GM23338 (cell line): ENCODE data around the gene CD300A.

Source experiments
- CREB1 ChIP-seq: fragments of 250-450 bp; sonication (Bioruptor Pico); IDR thresholded peaks from 2 replicates; pipeline ENCODE4 v1.5.0; 2020; ENCODE audit warnings: low read depth, mild to moderate bottlenecking, moderate library complexity
- CTCF ChIP-seq, 2 experiments: fragments of 200-600 bp in 1 of 2; sonication (generic) in 1 of 2; conservative IDR thresholded peaks; 2 replicates each; pipeline versions ENCODE4 v1.5.1 to v1.6.1; 2016 to 2017; ENCODE audit warnings: antibody characterized with exemption in 2 of 2, low read depth in 2 of 2, mild to moderate bottlenecking in 2 of 2, moderate library complexity in 1 of 2
- ETS1 ChIP-seq: IDR thresholded peaks from 2 replicates; pipeline ENCODE4 v1.6.1; 2016; ENCODE audit warnings: antibody characterized with exemption
- EZH2 ChIP-seq: fragments of 200-600 bp; sonication (generic); IDR thresholded peaks from one replicate; pipeline ENCODE4 v1.8.0; 2017; ENCODE audit warnings: antibody characterized with exemption, mild to moderate bottlenecking, low read depth; ENCODE audit not compliant: unreplicated experiment
- EZH2phosphoT487 ChIP-seq: fragments of 200-600 bp; sonication (generic); IDR thresholded peaks from one replicate; pipeline ENCODE4 v1.8.1; 2018; ENCODE audit warnings: antibody characterized with exemption; ENCODE audit not compliant: unreplicated experiment
- JUNB ChIP-seq: IDR thresholded peaks from one replicate; pipeline ENCODE4 v1.6.1; 2016; ENCODE audit warnings: antibody characterized with exemption; ENCODE audit not compliant: unreplicated experiment
- NANOG ChIP-seq: IDR thresholded peaks from 2 replicates; pipeline ENCODE4 v1.6.1; 2016; ENCODE audit warnings: antibody characterized with exemption, borderline replicate concordance
- POLR2AphosphoS5 ChIP-seq: IDR thresholded peaks from 2 replicates; pipeline ENCODE4 v1.6.1; 2016; ENCODE audit warnings: antibody characterized with exemption, low read depth
- REST ChIP-seq: IDR thresholded peaks from one replicate; pipeline ENCODE4 v1.6.1; 2018; ENCODE audit warnings: antibody characterized with exemption; ENCODE audit not compliant: unreplicated experiment
- STAT1 ChIP-seq: IDR thresholded peaks from one replicate; pipeline ENCODE4 v1.6.1; 2016; ENCODE audit warnings: antibody characterized with exemption; ENCODE audit not compliant: unreplicated experiment
- ZNF114 ChIP-seq: fragments of 250-450 bp; sonication (Bioruptor Pico); IDR thresholded peaks from 2 replicates; pipeline ENCODE4 v1.5.0; 2020; ENCODE audit warnings: mild to moderate bottlenecking, moderate library complexity
- ZNF331 ChIP-seq: fragments of 250-450 bp; sonication (Bioruptor Pico); IDR thresholded peaks from 2 replicates; pipeline ENCODE4 v1.5.0; 2020; ENCODE audit warnings: low read depth, mild to moderate bottlenecking, moderate library complexity
- ZNF462 ChIP-seq: fragments of 250-450 bp; sonication (Bioruptor Pico); IDR thresholded peaks from 2 replicates; pipeline ENCODE4 v1.5.0; 2020; ENCODE audit warnings: mild to moderate bottlenecking, moderate library complexity

- TF ChIP-seq CTCF (conservative IDR thresholded peaks at IDR 0.05; ENCODE audit: low read depth in 2 of 2) (peak; percentile 12 to 29; a peak in 2 of 4 replicates), POLR2AphosphoS5 (no peak), REST (no peak), EZH2phosphoT487 (no peak), JUNB (no peak), CREB1 (CRISPR knock-in tag) (no peak), ZNF331 (CRISPR knock-in tag) (no peak), EZH2 (no peak), ETS1 (no peak), STAT1 (no peak), NANOG (no peak), ZNF114 (CRISPR knock-in tag) (no peak), ZNF462 (CRISPR knock-in tag) (no peak)
Observed at GRCh38 chr17:74466111-74466827, at the start of gene CD300A.
